ENCODE data around the gene COL26A1. TPM values are rescaled to one million over a fixed set of nuclear protein-coding genes. Genes with fewer than 3 reads are reported as not detected.
A peak's percentile ranks its signal among the peaks of the same experiment; 100 is the strongest.

Gene COL26A1
- total and polyA plus RNA-seq, 2 experiments from 2014 or later = 11.6 to 19.1 TPM

GRCh38 chr7:101436221-101436735, 73.6 kb downstream of the COL26A1 start:
- no peaks in the 10 kb centered on the region for H3K9me3 ChIP-seq (ENCODE audit: low read depth)
- no peak for DNase-seq (ENCODE audit: low spot score)
- H3K4me2 ChIP-seq = peak overlapping the region; percentile 62
- TF ChIP-seq CTCF (IDR thresholded peaks at IDR 0.05; ENCODE audit: poor library complexity) = no peak
- TF ChIP-seq EZH2 (IDR thresholded peaks at IDR 0.05; ENCODE audit: borderline replicate concordance) = no peak
- TF ChIP-seq EZH2phosphoT487 (IDR thresholded peaks at IDR 0.05; ENCODE audit: low read depth, severe bottlenecking, unreplicated experiment) = no peak
- H3K27ac ChIP-seq = peak overlapping the region; percentile 60
- 57% methylated on average over 15 of the region's 15 CpGs for WGBS (ENCODE audit: low lambda C conversion rate, missing lambda C conversion rate)
- H3K4me1 ChIP-seq (ENCODE audit: insufficient read depth) = peaks cover 7% of the 10 kb centered on the region
- no peak overlapping the region for H3K4me3 ChIP-seq
- H3K27me3 ChIP-seq = no peaks in the 10 kb centered on the region
- H3K9me2 ChIP-seq (replicated peaks; ENCODE audit: insufficient read depth) = no peaks in the 10 kb centered on the region
- H3K36me3 ChIP-seq (replicated peaks; ENCODE audit: insufficient read depth, low read depth) = no peaks in the 10 kb centered on the region
- H3K79me2 ChIP-seq = no peaks in the 10 kb centered on the region
- H2AFZ ChIP-seq = no peak overlapping the region
- no peaks in the 10 kb centered on the region for H4K20me1 ChIP-seq (ENCODE audit: insufficient read depth, poor library complexity, severe bottlenecking)

GRCh38 chr7:101436857-101437576, 74.3 kb downstream of the COL26A1 start:
- no peak overlapping the region for H3K4me3 ChIP-seq
- H3K4me2 ChIP-seq = no peak overlapping the region
- no peaks in the 10 kb centered on the region for H3K9me2 ChIP-seq (replicated peaks; ENCODE audit: insufficient read depth)
- H3K4me1 ChIP-seq (ENCODE audit: insufficient read depth) = peaks cover 10% of the 10 kb centered on the region
- no peaks in the 10 kb centered on the region for H3K79me2 ChIP-seq
- no peaks in the 10 kb centered on the region for H3K27me3 ChIP-seq
- TF ChIP-seq CTCF (IDR thresholded peaks at IDR 0.05; ENCODE audit: poor library complexity) = no peak
- no peak for TF ChIP-seq EZH2phosphoT487 (IDR thresholded peaks at IDR 0.05; ENCODE audit: low read depth, severe bottlenecking, unreplicated experiment)
- no peak for TF ChIP-seq EZH2 (IDR thresholded peaks at IDR 0.05; ENCODE audit: borderline replicate concordance)
- no peaks in the 10 kb centered on the region for H3K9me3 ChIP-seq (ENCODE audit: low read depth)
- H3K36me3 ChIP-seq (replicated peaks; ENCODE audit: insufficient read depth, low read depth) = no peaks in the 10 kb centered on the region
- WGBS (ENCODE audit: low lambda C conversion rate, missing lambda C conversion rate) = 77% methylated on average over 19 of the region's 19 CpGs
- H3K27ac ChIP-seq = no peak overlapping the region
- H4K20me1 ChIP-seq (ENCODE audit: insufficient read depth, poor library complexity, severe bottlenecking) = no peaks in the 10 kb centered on the region
- H2AFZ ChIP-seq = no peak overlapping the region
- no peak for DNase-seq (ENCODE audit: low spot score)

- Histone ChIP-seq H3K4me2 (peak overlapping the region; percentile 53), H3K4me3 (no peak overlapping the region), H3K9me3 (ENCODE audit: low read depth) (no peaks in the 10 kb centered on the region), H3K9me2 (replicated peaks; ENCODE audit: insufficient read depth) (no peaks in the 10 kb centered on the region), H3K27ac (no peak overlapping the region), H3K79me2 (no peaks in the 10 kb centered on the region), H3K4me1 (ENCODE audit: insufficient read depth) (peaks cover 14% of the 10 kb centered on the region), H2AFZ (no peak overlapping the region), H3K27me3 (no peaks in the 10 kb centered on the region), H3K36me3 (replicated peaks; ENCODE audit: insufficient read depth, low read depth) (no peaks in the 10 kb centered on the region), H4K20me1 (ENCODE audit: insufficient read depth, poor library complexity, severe bottlenecking) (no peaks in the 10 kb centered on the region)
- DNase-seq (ENCODE audit: low spot score) = no peak
- 69% methylated on average over 7 of the region's 7 CpGs for WGBS (ENCODE audit: low lambda C conversion rate, missing lambda C conversion rate)
- TF ChIP-seq CTCF (IDR thresholded peaks at IDR 0.05; ENCODE audit: poor library complexity) = no peak
- TF ChIP-seq EZH2 (IDR thresholded peaks at IDR 0.05; ENCODE audit: borderline replicate concordance) = no peak
- no peak for TF ChIP-seq EZH2phosphoT487 (IDR thresholded peaks at IDR 0.05; ENCODE audit: low read depth, severe bottlenecking, unreplicated experiment)
These were observed 79.2 kb downstream of the COL26A1 start for GRCh38 chr7:101441890-101442289.
